Keratinocyte (primary cell): ENCODE results near the gene APH1A.

Source experiments
- EZH2 ChIP-seq: IDR thresholded peaks from one replicate; pipeline ENCODE4 v1.6.1; 2012; ENCODE audit warnings: inconsistent platforms, mild to moderate bottlenecking, low read length, moderate library complexity
- TF ChIP-seq, protein P1 (sequence below), 3 experiments: IDR thresholded peaks in 1 of 3; conservative IDR thresholded peaks in 1 of 3; optimal IDR thresholded peaks in 1 of 3; 2 replicates in 2 of 3; 3 replicates in 1 of 3; pipeline versions ENCODE3 to v1.5.1; 2011; ENCODE audit warnings: low read length in 3 of 3, mild to moderate bottlenecking in 3 of 3, moderate library complexity in 2 of 3, control low read depth in 1 of 3, inconsistent platforms in 1 of 3; ENCODE audit not compliant: insufficient read depth in 2 of 3; ENCODE audit errors: extremely low read depth in 1 of 3

DNA sequence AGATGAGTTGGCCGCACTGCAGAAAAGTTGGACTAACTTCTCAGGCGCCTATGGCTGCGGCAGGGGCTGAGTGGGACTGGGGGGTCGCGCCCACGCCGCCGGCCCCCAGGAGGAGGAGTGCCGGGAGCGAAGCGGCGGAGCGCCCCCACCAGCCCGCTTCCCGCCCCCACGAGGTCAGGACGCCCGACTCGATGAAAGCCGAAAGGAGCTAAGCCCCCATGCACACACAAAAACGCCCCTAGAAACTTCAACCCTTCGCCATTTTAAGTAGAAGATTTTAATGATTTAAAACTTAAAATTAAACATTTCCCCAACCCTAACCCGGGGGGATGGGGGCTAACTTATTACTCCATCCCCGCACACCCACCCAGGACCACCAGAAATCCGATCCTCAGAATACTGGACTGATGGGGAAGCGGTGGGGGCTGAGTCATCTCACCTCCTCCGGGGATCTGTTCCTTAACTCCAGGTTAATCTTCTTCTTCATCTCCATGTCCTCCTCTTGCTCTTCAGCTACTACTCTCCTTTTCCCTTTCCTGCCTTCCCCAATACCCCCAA lies 33.4 kb downstream of the APH1A start:
- no peak for TF ChIP-seq EZH2
- TF ChIP-seq, protein P1, sequence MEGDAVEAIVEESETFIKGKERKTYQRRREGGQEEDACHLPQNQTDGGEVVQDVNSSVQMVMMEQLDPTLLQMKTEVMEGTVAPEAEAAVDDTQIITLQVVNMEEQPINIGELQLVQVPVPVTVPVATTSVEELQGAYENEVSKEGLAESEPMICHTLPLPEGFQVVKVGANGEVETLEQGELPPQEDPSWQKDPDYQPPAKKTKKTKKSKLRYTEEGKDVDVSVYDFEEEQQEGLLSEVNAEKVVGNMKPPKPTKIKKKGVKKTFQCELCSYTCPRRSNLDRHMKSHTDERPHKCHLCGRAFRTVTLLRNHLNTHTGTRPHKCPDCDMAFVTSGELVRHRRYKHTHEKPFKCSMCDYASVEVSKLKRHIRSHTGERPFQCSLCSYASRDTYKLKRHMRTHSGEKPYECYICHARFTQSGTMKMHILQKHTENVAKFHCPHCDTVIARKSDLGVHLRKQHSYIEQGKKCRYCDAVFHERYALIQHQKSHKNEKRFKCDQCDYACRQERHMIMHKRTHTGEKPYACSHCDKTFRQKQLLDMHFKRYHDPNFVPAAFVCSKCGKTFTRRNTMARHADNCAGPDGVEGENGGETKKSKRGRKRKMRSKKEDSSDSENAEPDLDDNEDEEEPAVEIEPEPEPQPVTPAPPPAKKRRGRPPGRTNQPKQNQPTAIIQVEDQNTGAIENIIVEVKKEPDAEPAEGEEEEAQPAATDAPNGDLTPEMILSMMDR (optimal IDR thresholded peaks at IDR 0.05 in 1 of 3, IDR thresholded peaks at IDR 0.05 in 1 of 3, conservative IDR thresholded peaks at IDR 0.05 in 1 of 3; ENCODE audit: extremely low read depth in 1 of 3, insufficient read depth in 2 of 3, low read length in 3 of 3) = peak in 1 of 3 experiments; percentile 14
